ENCODE results near the gene CCL18. TPM values are rescaled to one million over a fixed set of nuclear protein-coding genes. Genes with fewer than 3 reads are reported as not detected.

CCL18 gene
- total and polyA plus RNA-seq, 9 of the 15 experiments (the other 6 are each of a cell fraction or from before 2014, with no cell fraction given): not detected

DNA sequence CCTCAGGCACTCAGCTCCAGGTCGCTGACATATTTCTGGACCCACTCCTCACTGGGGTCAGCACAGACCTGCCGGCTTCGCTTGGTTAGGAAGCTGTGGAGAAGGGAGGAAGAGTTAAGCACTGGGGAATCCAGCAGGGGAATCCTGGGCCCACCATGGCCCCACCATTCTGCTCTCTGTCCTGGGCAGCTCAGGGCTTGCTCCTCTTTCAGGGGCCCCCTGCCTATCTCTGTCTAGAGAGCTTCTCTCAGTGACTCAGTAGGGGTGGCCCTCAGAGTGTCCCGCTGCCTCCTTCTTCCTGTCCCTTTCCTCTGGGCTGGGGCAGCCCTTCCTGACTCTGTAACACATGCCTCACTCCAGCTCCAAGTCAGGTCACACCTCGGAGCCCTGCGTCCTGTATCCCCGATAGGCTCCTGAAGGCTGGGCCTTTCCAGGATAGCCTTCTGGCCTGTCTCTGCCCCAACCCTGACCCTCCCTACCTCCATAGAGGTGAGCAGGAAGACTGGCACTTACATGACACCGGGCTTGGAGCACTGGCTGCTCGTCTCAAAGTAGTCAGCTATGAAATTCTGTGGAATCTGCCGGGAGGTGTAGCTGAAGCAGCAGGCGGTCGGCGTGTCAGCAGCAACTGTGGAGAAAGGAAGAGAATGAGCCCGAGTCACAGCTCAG lies 24.7 kb downstream of the CCL18 start (continued):
- TF ChIP-seq ZKSCAN8 (CRISPR knock-in tag; IDR thresholded peaks at IDR 0.05): no peak
- no peak for TF ChIP-seq JUN (IDR thresholded peaks at IDR 0.05; ENCODE audit: borderline replicate concordance, low read depth, low read length)
- TF ChIP-seq JUN (CRISPR knock-in tag; IDR thresholded peaks at IDR 0.05; ENCODE audit: borderline replicate concordance): no peak
- no peak for TF ChIP-seq ZBTB1 (CRISPR knock-in tag; IDR thresholded peaks at IDR 0.05; ENCODE audit: borderline replicate concordance, low read depth)
- TF ChIP-seq TFAM (CRISPR knock-in tag; conservative IDR thresholded peaks at IDR 0.05): no peak

DNA sequence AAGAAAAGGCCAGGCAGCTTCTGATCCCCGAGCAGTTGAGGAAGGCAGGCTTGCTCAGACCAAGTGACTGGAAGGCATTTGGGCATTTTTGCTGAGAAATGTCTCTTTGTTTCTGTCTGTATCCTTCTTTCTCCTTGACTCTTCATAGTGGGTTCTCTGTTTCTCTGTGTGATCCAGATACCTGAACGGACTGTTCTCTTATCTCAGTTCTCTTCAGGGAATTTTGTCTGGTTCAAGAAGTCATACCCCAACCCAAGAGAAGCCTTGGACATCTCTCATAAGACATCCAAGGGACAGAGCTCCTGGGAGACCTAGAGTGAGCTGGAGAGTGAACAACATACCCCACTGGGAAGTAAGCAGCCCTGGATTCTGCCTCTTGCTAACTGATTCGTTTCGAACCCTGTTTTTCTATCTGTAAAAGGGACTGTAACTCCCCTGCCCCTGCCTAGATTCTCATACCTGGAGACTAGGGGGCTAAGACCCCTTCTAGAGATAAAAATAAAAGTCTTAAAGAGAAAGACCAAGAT lies 25.3 kb downstream of the CCL18 start:
- in situ Hi-C loops (cut with MboI) (no loop called here), intact Hi-C loops (cut with micrococcal nuclease) (no loop called here)
- Histone ChIP-seq H3K4me1 (replicated peaks in 1 of 2; ENCODE audit: control insufficient read depth in 2 of 2, insufficient read depth in 2 of 2, low read length in 2 of 2) (no peaks in the 10 kb centered on the region), H3K4me3 (no peak overlapping the region), H3K9me1 (ENCODE audit: control insufficient read depth, insufficient read depth, low read length) (no peaks in the 10 kb centered on the region), H3K27me3 (ENCODE audit: control insufficient read depth in 2 of 2, insufficient read depth in 2 of 2, low read length in 2 of 2) (peaks cover 13 to 19% of the 10 kb centered on the region in 2 experiments; a peak in 4 of 5 replicates), H3K9me3 (replicated peaks; ENCODE audit: control insufficient read depth, insufficient read depth, low read depth, low read length) (no peaks in the 10 kb centered on the region), H3K4me2 (ENCODE audit: insufficient read depth, low read length) (no peak overlapping the region), H3K9ac (ENCODE audit: insufficient read depth in 1 of 2, low read depth in 2 of 2, low read length in 2 of 2) (no peak overlapping the region), H4K20me1 (replicated peaks; ENCODE audit: control insufficient read depth, insufficient read depth, low read length) (no peaks in the 10 kb centered on the region), H2AFZ (ENCODE audit: low read depth, low read length) (no peak overlapping the region), H3K36me3 (ENCODE audit: control insufficient read depth, insufficient read depth, low read length) (no peaks in the 10 kb centered on the region), H3K79me2 (ENCODE audit: control insufficient read depth, insufficient read depth, low read length) (no peaks in the 10 kb centered on the region), H3K27ac (ENCODE audit: extremely low read depth, low read depth, low read length) (no peak overlapping the region)
- ATAC-seq: no peak
- no peak for FAIRE-seq
- ChIA-PET CTCF (ENCODE audit: low intra/inter-chr PET ratio) (no interaction called here), POLR2A (interaction anchor here (0.7 kb wide), 1 partner anchor 248 kb away, joined by 3 read pairs; no protein-coding TSS in a partner anchor)
- DNase-seq (ENCODE audit: extremely low read depth in 1 of 4, low spot score in 3 of 4): no peak
- BruUV-seq (replicated peaks): no TSS peak
- WGBS (ENCODE audit: insufficient coverage, low coverage, missing lambda C conversion rate): 2% methylated on average over 4 of the region's 4 CpGs
- TF ChIP-seq GATAD2A (IDR thresholded peaks at IDR 0.05) (no peak), ZNF707 (CRISPR knock-in tag; conservative IDR thresholded peaks at IDR 0.05) (no peak), CBX8 (IDR thresholded peaks at IDR 0.05; ENCODE audit: borderline replicate concordance, extremely low read depth, low read depth, low read length, poor library complexity, severe bottlenecking) (no peak), SIX5 (IDR thresholded peaks at IDR 0.05; ENCODE audit: borderline replicate concordance in 1 of 2, insufficient read depth in 1 of 2, low read depth in 1 of 2, low read length in 2 of 2) (no peak), ZNF24 (IDR thresholded peaks at IDR 0.05) (no peak), MTF1 (CRISPR knock-in tag; IDR thresholded peaks at IDR 0.05; ENCODE audit: borderline replicate concordance) (no peak), KDM2B (CRISPR knock-in tag; IDR thresholded peaks at IDR 0.05) (no peak), ZNF174 (CRISPR knock-in tag; IDR thresholded peaks at IDR 0.05) (no peak), SP1 (CRISPR knock-in tag; IDR thresholded peaks at IDR 0.05) (no peak), HNRNPUL1 (IDR thresholded peaks at IDR 0.05; ENCODE audit: low read length) (no peak), NCOA2 (IDR thresholded peaks at IDR 0.05; ENCODE audit: partially characterized antibody in 2 of 2) (no peak), ADNP (tag; IDR thresholded peaks at IDR 0.05) (no peak), CHD2 (IDR thresholded peaks at IDR 0.05; ENCODE audit: low read depth, low read length) (no peak), EHMT2 (IDR thresholded peaks at IDR 0.05) (no peak), CREM (IDR thresholded peaks at IDR 0.05; ENCODE audit: low read depth) (no peak), XRCC3 (IDR thresholded peaks at IDR 0.05) (no peak)
- TF ChIP-seq, protein P1, sequence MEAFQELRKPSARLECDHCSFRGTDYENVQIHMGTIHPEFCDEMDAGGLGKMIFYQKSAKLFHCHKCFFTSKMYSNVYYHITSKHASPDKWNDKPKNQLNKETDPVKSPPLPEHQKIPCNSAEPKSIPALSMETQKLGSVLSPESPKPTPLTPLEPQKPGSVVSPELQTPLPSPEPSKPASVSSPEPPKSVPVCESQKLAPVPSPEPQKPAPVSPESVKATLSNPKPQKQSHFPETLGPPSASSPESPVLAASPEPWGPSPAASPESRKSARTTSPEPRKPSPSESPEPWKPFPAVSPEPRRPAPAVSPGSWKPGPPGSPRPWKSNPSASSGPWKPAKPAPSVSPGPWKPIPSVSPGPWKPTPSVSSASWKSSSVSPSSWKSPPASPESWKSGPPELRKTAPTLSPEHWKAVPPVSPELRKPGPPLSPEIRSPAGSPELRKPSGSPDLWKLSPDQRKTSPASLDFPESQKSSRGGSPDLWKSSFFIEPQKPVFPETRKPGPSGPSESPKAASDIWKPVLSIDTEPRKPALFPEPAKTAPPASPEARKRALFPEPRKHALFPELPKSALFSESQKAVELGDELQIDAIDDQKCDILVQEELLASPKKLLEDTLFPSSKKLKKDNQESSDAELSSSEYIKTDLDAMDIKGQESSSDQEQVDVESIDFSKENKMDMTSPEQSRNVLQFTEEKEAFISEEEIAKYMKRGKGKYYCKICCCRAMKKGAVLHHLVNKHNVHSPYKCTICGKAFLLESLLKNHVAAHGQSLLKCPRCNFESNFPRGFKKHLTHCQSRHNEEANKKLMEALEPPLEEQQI (IDR thresholded peaks at IDR 0.05): no peak
